Testis (tissue), 3 donors: Measurements from ENCODE around the gene CCDC7. TPM values are rescaled to one million over a fixed set of nuclear protein-coding genes. Genes with fewer than 3 reads are reported as not detected.
A peak's percentile ranks its signal among the peaks of the same experiment; 100 is the strongest.

Experiments used
- DNase-seq: peaks from one replicate; pipeline ENCODE4 v3.0.0-alpha.2; 2019
- H3K27ac ChIP-seq, 2 donors: fragments of 200-600 bp; sonication (generic); one replicate each; pipeline ENCODE4 v1.5.1; 2019
- H3K27me3 ChIP-seq: fragments of 200-600 bp; sonication (generic); one replicate; pipeline ENCODE4 v1.5.1; 2019
- H3K36me3 ChIP-seq: fragments of 200-600 bp; sonication (generic); one replicate; pipeline ENCODE4 v1.5.1; 2017; ENCODE audit warnings: low read depth; ENCODE audit errors: missing control alignments
- H3K4me1 ChIP-seq: fragments of 200-600 bp; sonication (generic); one replicate; pipeline ENCODE4 v1.5.1; 2019
- H3K4me3 ChIP-seq, 2 donors: fragments of 200-600 bp; sonication (generic); one replicate each; pipeline ENCODE4 v1.5.1; 2017 to 2019
- H3K9me3 ChIP-seq: fragments of 200-600 bp; sonication (generic); one replicate; pipeline ENCODE4 v1.5.1; 2017
- POLR2A ChIP-seq: fragments of 450-650 bp; IDR thresholded peaks from one replicate; pipeline ENCODE4 v1.6.1; 2017; ENCODE audit warnings: antibody characterized with exemption, mild to moderate bottlenecking, moderate library complexity
- WGBS, 2 donors: methylation state at CpG; one replicate each; pipeline ENCODE4 v1.1.5; 2018; 5-methylcytosine and 5-hydroxymethylcytosine counted together
- intact Hi-C: fragments of 100-400 bp; cut with DNase I; formaldehyde crosslinking; loops from one replicate; pipeline ENCODE4 v1.15.1; 2023; ENCODE audit warnings: low total_unique reads
- polyA plus RNA-seq: library from polyadenylated mRNA; stranded (reverse); fragments of 350-450 nt; fragmentation: Illumina TruSeq; extraction: RNeasy Lipid Tissue Mini Kit (QIAGEN cat#74804); gene quantifications from one replicate; pipeline ENCODE4 v1.2.3, GENCODE V29; 2014; ENCODE audit warnings: low read depth, low replicate concordance; ENCODE audit not compliant: insufficient read depth
- total RNA-seq, 2 donors: library from RNA; depleted of rRNA; stranded (reverse); fragments of >200 nt; gene quantifications; one replicate each; pipeline ENCODE4 v1.2.3, GENCODE V29; 2016
- TF ChIP-seq, protein P1 (sequence below), 3 experiments: fragments of 450-650 bp in 2 of 3; fragments of 200-600 bp in 1 of 3; sonication (generic) in 1 of 3; IDR thresholded peaks; one replicate each; pipeline ENCODE4 v1.5.1; 2016 to 2019; ENCODE audit warnings: antibody characterized with exemption in 3 of 3, mild to moderate bottlenecking in 2 of 3, moderate library complexity in 1 of 3

CCDC7 gene
- total and polyA plus RNA-seq, 3 donors from 2014 or later, result 74.0 to 146 (median 74.5) TPM

DNA sequence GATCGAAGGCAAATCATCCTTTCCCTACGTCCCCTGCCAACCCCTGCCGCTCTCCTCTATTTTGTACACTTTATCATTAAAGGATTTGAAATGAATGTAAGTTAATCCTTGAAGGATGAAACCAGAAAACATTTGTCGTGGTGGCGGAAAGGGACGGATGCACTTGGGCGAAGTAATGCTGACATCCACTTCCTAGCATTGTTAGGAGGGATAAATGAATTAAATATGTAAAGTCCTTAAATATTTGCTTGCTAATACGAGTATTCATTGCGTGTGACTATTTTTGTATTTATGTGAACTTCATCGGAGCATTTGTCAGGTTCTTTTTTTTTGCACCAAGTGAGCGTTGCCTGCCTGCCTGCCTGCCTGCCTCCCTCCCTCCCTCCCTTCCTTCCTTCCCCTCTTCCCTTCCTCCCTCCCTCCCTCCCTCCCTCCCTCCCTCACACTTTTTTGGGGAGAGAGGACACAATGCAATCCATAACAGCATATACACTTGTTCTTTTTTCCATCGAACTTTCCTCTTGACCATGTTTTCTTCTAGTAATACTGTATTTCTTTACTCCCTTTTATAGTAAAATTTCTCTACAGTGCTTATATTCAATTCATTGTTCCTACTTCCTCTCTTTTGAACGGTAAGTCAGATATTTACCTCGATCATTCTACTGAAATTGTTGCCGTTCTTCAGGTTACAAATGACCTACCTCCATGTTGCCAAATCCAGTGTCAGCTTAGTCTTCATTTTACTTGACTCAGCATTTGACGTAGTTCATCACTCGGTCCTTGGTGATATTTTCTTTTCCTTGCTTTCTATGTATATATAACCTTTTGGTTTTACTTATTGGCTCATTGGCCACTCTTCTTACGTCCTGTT lies 831 bp downstream of the CCDC7 start:
- TF ChIP-seq, protein P1, sequence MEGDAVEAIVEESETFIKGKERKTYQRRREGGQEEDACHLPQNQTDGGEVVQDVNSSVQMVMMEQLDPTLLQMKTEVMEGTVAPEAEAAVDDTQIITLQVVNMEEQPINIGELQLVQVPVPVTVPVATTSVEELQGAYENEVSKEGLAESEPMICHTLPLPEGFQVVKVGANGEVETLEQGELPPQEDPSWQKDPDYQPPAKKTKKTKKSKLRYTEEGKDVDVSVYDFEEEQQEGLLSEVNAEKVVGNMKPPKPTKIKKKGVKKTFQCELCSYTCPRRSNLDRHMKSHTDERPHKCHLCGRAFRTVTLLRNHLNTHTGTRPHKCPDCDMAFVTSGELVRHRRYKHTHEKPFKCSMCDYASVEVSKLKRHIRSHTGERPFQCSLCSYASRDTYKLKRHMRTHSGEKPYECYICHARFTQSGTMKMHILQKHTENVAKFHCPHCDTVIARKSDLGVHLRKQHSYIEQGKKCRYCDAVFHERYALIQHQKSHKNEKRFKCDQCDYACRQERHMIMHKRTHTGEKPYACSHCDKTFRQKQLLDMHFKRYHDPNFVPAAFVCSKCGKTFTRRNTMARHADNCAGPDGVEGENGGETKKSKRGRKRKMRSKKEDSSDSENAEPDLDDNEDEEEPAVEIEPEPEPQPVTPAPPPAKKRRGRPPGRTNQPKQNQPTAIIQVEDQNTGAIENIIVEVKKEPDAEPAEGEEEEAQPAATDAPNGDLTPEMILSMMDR (IDR thresholded peaks at IDR 0.05), result no peak
- no peak for TF ChIP-seq POLR2A
- no peaks in the 10 kb centered on the region for H3K9me3 ChIP-seq
- WGBS, 2 donors, result 2 to 3% methylated on average over 18 of the region's 18 CpGs
- H3K27ac ChIP-seq, result peak overlapping the region; percentile 91 to 95
- H3K4me1 ChIP-seq, result peaks cover 7% of the 10 kb centered on the region
- intact Hi-C loops, result no loop called here
- no peaks in the 10 kb centered on the region for H3K27me3 ChIP-seq
- no peaks in the 10 kb centered on the region for H3K36me3 ChIP-seq
- DNase-seq, result peak; percentile 13
- H3K4me3 ChIP-seq, result peak overlapping the region; percentile 69

DNA sequence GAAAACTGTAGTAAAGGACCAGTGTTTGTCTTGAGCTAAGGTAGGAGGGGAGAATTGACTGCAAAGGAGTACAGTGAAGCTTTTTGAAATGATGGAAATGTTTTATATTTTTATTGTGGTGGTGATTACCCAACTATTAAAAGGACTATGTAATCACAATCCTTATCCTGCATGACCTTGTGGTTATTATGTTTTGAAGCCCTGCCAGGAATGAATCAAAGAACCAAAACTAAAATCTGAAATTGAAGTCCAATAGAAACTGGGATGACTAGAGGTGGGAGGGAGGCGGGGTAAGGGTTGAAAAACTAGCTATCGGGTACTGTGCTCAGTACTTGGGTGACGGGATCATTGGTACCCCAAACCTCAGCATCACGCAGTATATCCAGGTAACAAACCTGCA lies 8.2 kb downstream of the CCDC7 start:
- Histone ChIP-seq H3K4me3 (no peak overlapping the region), H3K9me3 (no peaks in the 10 kb centered on the region), H3K27me3 (no peaks in the 10 kb centered on the region), H3K4me1 (no peaks in the 10 kb centered on the region), H3K36me3 (no peaks in the 10 kb centered on the region), H3K27ac (no peak overlapping the region)
- WGBS, 2 donors, result 91 to 98% methylated on average over 4 of the region's 4 CpGs
- intact Hi-C loops, result no loop called here
- TF ChIP-seq, protein P1 (IDR thresholded peaks at IDR 0.05), result no peak
- TF ChIP-seq POLR2A, result no peak
- DNase-seq, result no peak

DNA sequence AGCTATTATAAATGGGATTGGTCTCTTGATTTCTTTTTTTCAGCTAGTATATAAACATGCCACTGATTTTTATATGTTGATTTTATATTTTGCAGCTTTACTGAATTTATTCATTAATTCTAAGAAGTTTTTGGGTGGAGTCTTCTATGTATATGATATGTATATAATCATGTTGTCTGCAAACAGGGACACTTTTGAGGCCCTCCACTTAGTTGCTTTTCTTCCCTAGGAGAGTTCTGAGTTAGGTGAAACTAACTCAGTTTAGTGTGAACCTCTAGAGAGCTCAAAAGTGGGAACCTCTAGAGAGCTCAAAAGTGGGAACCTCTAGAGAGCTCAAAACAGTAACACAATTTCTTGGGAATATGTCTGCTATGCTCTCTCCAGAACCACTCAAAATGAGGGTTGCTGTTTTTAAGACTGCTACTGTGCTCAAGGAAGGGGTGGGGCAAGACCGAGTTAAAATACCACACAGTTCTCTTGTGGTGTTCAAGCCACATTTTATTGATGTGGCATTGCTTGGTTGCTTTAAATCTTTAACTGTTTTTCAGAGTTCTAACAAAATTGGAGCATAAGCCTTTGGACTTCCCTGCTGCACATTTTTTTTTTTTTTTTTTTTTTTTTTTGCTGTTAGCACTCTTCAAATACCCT lies 13.2 kb downstream of the CCDC7 start:
- no peak for DNase-seq
- no peaks in the 10 kb centered on the region for H3K36me3 ChIP-seq
- no peak overlapping the region for H3K4me3 ChIP-seq
- no peaks in the 10 kb centered on the region for H3K4me1 ChIP-seq
- no peak overlapping the region for H3K27ac ChIP-seq
- intact Hi-C loops, result no loop called here
- H3K9me3 ChIP-seq, result no peaks in the 10 kb centered on the region
- no peak for TF ChIP-seq POLR2A
- TF ChIP-seq, protein P1 (IDR thresholded peaks at IDR 0.05), result no peak
- no peaks in the 10 kb centered on the region for H3K27me3 ChIP-seq
- WGBS, 2 donors, result 88 to 100% methylated on average over 1 of the region's 1 CpG

DNA sequence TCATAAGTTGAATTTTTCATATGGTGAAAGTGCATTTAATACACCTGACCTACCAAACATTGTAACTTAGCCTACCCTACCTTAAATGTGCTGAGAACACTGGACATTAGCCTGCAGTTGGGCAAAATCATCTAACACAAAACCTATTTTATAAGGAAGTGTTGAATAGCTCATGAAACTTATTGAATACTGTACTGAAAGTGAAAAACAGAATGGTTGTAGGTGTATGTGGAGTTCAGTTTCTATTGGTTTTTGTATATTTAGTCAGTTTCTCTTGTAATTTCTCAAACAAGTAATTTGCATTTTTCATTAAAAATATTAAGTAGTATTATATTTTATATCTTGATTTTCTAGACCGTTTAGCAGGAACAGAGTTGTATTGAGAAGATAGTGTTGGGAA lies 15.3 kb downstream of the CCDC7 start:
- DNase-seq, result no peak
- WGBS, 2 donors, result 81 to 88% methylated on average over 1 of the region's 1 CpG
- H3K27ac ChIP-seq, result no peak overlapping the region
- TF ChIP-seq POLR2A, result no peak
- H3K27me3 ChIP-seq, result no peaks in the 10 kb centered on the region
- H3K36me3 ChIP-seq, result no peaks in the 10 kb centered on the region
- intact Hi-C loops, result no loop called here
- no peaks in the 10 kb centered on the region for H3K4me1 ChIP-seq
- H3K4me3 ChIP-seq, result no peak overlapping the region
- H3K9me3 ChIP-seq, result no peaks in the 10 kb centered on the region

DNA sequence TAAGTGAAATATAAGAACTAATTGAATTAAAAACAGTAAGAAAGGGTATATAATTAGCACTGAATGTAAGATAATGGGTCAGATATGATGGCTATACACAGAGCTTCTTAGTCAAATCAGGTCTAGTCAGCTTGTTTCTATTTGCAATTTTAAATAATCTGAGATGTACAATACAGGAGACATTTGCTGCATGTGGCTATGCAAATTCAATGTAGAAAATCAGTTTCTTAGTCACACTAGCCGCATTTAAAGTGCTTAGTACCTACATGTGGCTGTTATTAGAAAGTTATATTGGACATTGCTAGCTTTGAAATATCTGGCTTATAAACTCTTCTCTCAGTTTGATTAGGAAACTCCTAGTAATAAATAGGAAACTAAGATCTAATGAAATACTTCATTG lies 25.3 kb downstream of the CCDC7 start:
- DNase-seq, result no peak
- no peaks in the 10 kb centered on the region for H3K27me3 ChIP-seq
- TF ChIP-seq, protein P1 (IDR thresholded peaks at IDR 0.05), result no peak
- TF ChIP-seq POLR2A, result no peak
- no peaks in the 10 kb centered on the region for H3K36me3 ChIP-seq
- H3K4me1 ChIP-seq, result no peaks in the 10 kb centered on the region
- H3K4me3 ChIP-seq, result no peak overlapping the region
- no peaks in the 10 kb centered on the region for H3K9me3 ChIP-seq
- H3K27ac ChIP-seq, result no peak overlapping the region
- WGBS, 2 donors, result 100% methylated on average over 1 of the region's 1 CpG
- intact Hi-C loops, result no loop called here
